A673 (cell line): Measurements from ENCODE around the gene SEMA6A. TPM values are rescaled to one million over a fixed set of nuclear protein-coding genes. Genes with fewer than 3 reads are reported as not detected.

Source experiments
- BruUV-seq: library from RNA; stranded (reverse); fragments of 400-500 nt; replicated peaks from 2 replicates; lab custom pipeline; 2021; lab: Mats Ljungman, UMichigan
- CTCF ChIA-PET: fragments of 300-600 bp; sonication (Branson Sonifier 250); formaldehyde crosslinking; loops from one replicate; lab custom pipeline; 2022; ENCODE audit warnings: antibody characterized with exemption; lab: Charles Lee
- POLR2A ChIA-PET: fragments of 300-600 bp; sonication (Branson Sonifier 250); formaldehyde crosslinking; loops from one replicate; lab custom pipeline; 2022; ENCODE audit warnings: antibody characterized with exemption; ENCODE audit not compliant: low non-redundant PET; lab: Charles Lee
- DNase-seq: peaks from one replicate; pipeline ENCODE4 v3.0.0-alpha.2; 2015; ENCODE audit warnings: low spot score
- H3K27ac ChIP-seq: fragments of 200-600 bp; sonication (generic); 2 replicates; pipeline ENCODE4 v1.5.1; 2016; ENCODE audit warnings: mixed run types, low read depth, mild to moderate bottlenecking, mixed read lengths, antibody characterized with exemption, low read length; ENCODE audit not compliant: poor library complexity, severe bottlenecking
- H3K27me3 ChIP-seq: fragments of 200-600 bp; sonication (generic); replicated peaks from 2 replicates; pipeline ENCODE4 v1.6.1; 2017; ENCODE audit warnings: mixed run types, low read depth, mild to moderate bottlenecking, mixed read lengths, antibody characterized with exemption, low read length; ENCODE audit not compliant: insufficient read depth, poor library complexity
- H3K36me3 ChIP-seq: fragments of 200-600 bp; sonication (generic); 2 replicates; pipeline ENCODE4 v1.6.1; 2016; ENCODE audit warnings: mixed run types, mild to moderate bottlenecking, mixed read lengths, antibody characterized with exemption, low read length; ENCODE audit not compliant: insufficient read depth, poor library complexity, severe bottlenecking
- H3K4me1 ChIP-seq: fragments of 200-600 bp; sonication (generic); 2 replicates; pipeline ENCODE4 v1.6.1; 2017; ENCODE audit warnings: mixed run types, mild to moderate bottlenecking, mixed read lengths, antibody characterized with exemption, low read length; ENCODE audit not compliant: insufficient read depth, poor library complexity, severe bottlenecking
- H3K4me3 ChIP-seq: fragments of 200-600 bp; sonication (generic); 2 replicates; pipeline ENCODE4 v1.5.1; 2016; ENCODE audit warnings: low read depth, mixed run types, mild to moderate bottlenecking, mixed read lengths, low read length; ENCODE audit not compliant: poor library complexity, severe bottlenecking
- H3K9me3 ChIP-seq: fragments of 200-600 bp; sonication (generic); 2 replicates; pipeline ENCODE4 v1.6.1; 2016; ENCODE audit warnings: mixed run types, low read depth, mild to moderate bottlenecking, mixed read lengths, antibody characterized with exemption, low read length; ENCODE audit not compliant: poor library complexity, severe bottlenecking
- CTCF ChIP-seq: fragments of 300-800, 200-600 bp; sonication (generic); conservative IDR thresholded peaks from 2 replicates; pipeline ENCODE4 v1.5.1; 2017; ENCODE audit warnings: low read depth, mild to moderate bottlenecking, antibody characterized with exemption, low read length, moderate library complexity, mixed read lengths
- EZH2 ChIP-seq: fragments of 200-600 bp; sonication (generic); IDR thresholded peaks from 2 replicates; pipeline ENCODE4 v1.6.1; 2017; ENCODE audit warnings: borderline replicate concordance, low read depth, mild to moderate bottlenecking, mixed read lengths, antibody characterized with exemption, low read length; ENCODE audit not compliant: poor library complexity, severe bottlenecking
- intact Hi-C: fragments of 100-400 bp; cut with micrococcal nuclease; formaldehyde crosslinking; loops from one replicate; pipeline ENCODE4 v1.10.0; 2022; ENCODE audit not compliant: unreplicated experiment
- total RNA-seq: library from RNA; stranded (reverse); gene quantifications from 2 replicates; pipeline ENCODE4 v1.2.3, GENCODE V29; 2021

The SEMA6A gene
- total RNA-seq, 1 experiment from 2014 or later = 10.6 TPM

- Histone ChIP-seq H3K4me3 (no peak overlapping the region), H3K4me1 (no peaks in the 10 kb centered on the region), H3K9me3 (peaks cover 4% of the 10 kb centered on the region), H3K36me3 (no peaks in the 10 kb centered on the region), H3K27me3 (peaks cover 2% of the 10 kb centered on the region), H3K27ac (no peak overlapping the region)
- no peak for DNase-seq
- intact Hi-C loops = no loop called here
- no TSS peak for BruUV-seq
- TF ChIP-seq CTCF = no peak
- no peak for TF ChIP-seq EZH2
- POLR2A ChIA-PET = no interaction called here
- CTCF ChIA-PET = no interaction called here
Observed at GRCh38 chr5:116544531-116545241, 29.9 kb downstream of the SEMA6A start.

GRCh38 chr5:116543501-116543900 lies 31.1 kb downstream of the SEMA6A start:
- DNase-seq = no peak
- ChIA-PET POLR2A (no interaction called here), CTCF (no interaction called here)
- Histone ChIP-seq H3K36me3 (no peaks in the 10 kb centered on the region), H3K27me3 (peaks cover 2% of the 10 kb centered on the region), H3K4me1 (no peaks in the 10 kb centered on the region), H3K27ac (no peak overlapping the region), H3K4me3 (no peak overlapping the region), H3K9me3 (peaks cover 4% of the 10 kb centered on the region)
- TF ChIP-seq CTCF (no peak), EZH2 (no peak)
- intact Hi-C loops = no loop called here
- BruUV-seq = no TSS peak

- TF ChIP-seq EZH2 = no peak
- no peak for TF ChIP-seq CTCF
- Histone ChIP-seq H3K36me3 (no peaks in the 10 kb centered on the region), H3K9me3 (peaks cover 4% of the 10 kb centered on the region), H3K27ac (no peak overlapping the region), H3K4me3 (no peak overlapping the region), H3K27me3 (peaks cover 2% of the 10 kb centered on the region), H3K4me1 (no peaks in the 10 kb centered on the region)
- intact Hi-C loops = no loop called here
- no TSS peak for BruUV-seq
- no peak for DNase-seq
- CTCF ChIA-PET = no interaction called here
- POLR2A ChIA-PET = no interaction called here
Observed at GRCh38 chr5:116542619-116543018, 32.0 kb downstream of the SEMA6A start.
